CD4-positive, alpha-beta T cell (primary cell): ENCODE results near the gene RCOR3. TPM values are rescaled to one million over a fixed set of nuclear protein-coding genes. Genes with fewer than 3 reads are reported as not detected.

Experiments
- ATAC-seq: fragments of 200-7000 bp; cut with Tn5 transposase; one replicate; pipeline ENCODE4 v1.10.0; 2022; ENCODE audit warnings: mild to moderate bottlenecking; ENCODE audit not compliant: poor library complexity
- CTCF ChIA-PET: fragments of 350-600 bp; sonication (Branson Sonifier 250); formaldehyde crosslinking; loops from one replicate; lab custom pipeline; 2021; ENCODE audit warnings: antibody characterized with exemption, inconsistent platforms; lab: Charles Lee
- POLR2A ChIA-PET: fragments of 350-600 bp; sonication (Branson Sonifier 250); formaldehyde crosslinking; loops from one replicate; lab custom pipeline; 2021; ENCODE audit warnings: antibody characterized with exemption, inconsistent platforms; lab: Charles Lee
- DNase-seq, 14 experiments: peaks; one replicate each; pipeline ENCODE4 v3.0.0-alpha.2; 2013 to 2020; ENCODE audit warnings: mixed read lengths in 2 of 14
- H3K27ac ChIP-seq, 2 donors: one replicate each; pipeline versions ENCODE4 v1.5.1 to v1.7.0; 2013; ENCODE audit warnings: low read length in 2 of 2, low read depth in 1 of 2, mild to moderate bottlenecking in 1 of 2
- H3K27me3 ChIP-seq, 2 experiments: 1 replicate in 1 of 2; 2 replicates in 1 of 2; pipeline versions ENCODE4 v1.6.1 to v1.7.0; 2013; ENCODE audit warnings: low read length in 2 of 2, control low read depth in 1 of 2, mild to moderate bottlenecking in 1 of 2, moderate library complexity in 1 of 2; ENCODE audit not compliant: insufficient read depth in 2 of 2, control insufficient read depth in 1 of 2
- H3K36me3 ChIP-seq: one replicate; pipeline ENCODE4 v1.6.1; 2013; ENCODE audit warnings: low read length, control low read depth; ENCODE audit not compliant: insufficient read depth
- H3K4me1 ChIP-seq: one replicate; pipeline ENCODE4 v1.6.1; 2013; ENCODE audit warnings: low read length, control low read depth; ENCODE audit not compliant: insufficient read depth
- H3K4me3 ChIP-seq: one replicate; pipeline ENCODE4 v1.5.1; 2013; ENCODE audit warnings: mild to moderate bottlenecking, low read length, moderate library complexity
- H3K9me3 ChIP-seq, 2 experiments: 1 replicate in 1 of 2; 2 replicates in 1 of 2; pipeline versions ENCODE4 v1.6.1 to v1.7.0; 2013; ENCODE audit warnings: low read length in 2 of 2, mild to moderate bottlenecking in 2 of 2, control low read depth in 1 of 2, moderate library complexity in 1 of 2; ENCODE audit not compliant: control insufficient read depth in 1 of 2, insufficient read depth in 1 of 2
- H3K27ac Mint-ChIP-seq: one replicate; pipeline ENCODE4 v1.8.0; 2020; ENCODE audit warnings: mixed read lengths
- H3K27me3 Mint-ChIP-seq: one replicate; pipeline ENCODE4 v1.8.0; 2021; ENCODE audit warnings: mixed read lengths
- H3K36me3 Mint-ChIP-seq: one replicate; pipeline ENCODE4 v1.8.0; 2021; ENCODE audit warnings: low read depth, mixed read lengths
- H3K4me1 Mint-ChIP-seq: one replicate; pipeline ENCODE4 v1.8.0; 2021; ENCODE audit warnings: low read depth, mixed read lengths
- H3K4me3 Mint-ChIP-seq: one replicate; pipeline ENCODE4 v1.8.0; 2020; ENCODE audit warnings: mild to moderate bottlenecking, mixed read lengths
- H3K9me3 Mint-ChIP-seq: one replicate; pipeline ENCODE4 v1.8.0; 2020; ENCODE audit warnings: mixed read lengths
- CTCF ChIP-seq: fragments of 200-600 bp; IDR thresholded peaks from one replicate; pipeline ENCODE4 v1.8.0; 2022; ENCODE audit warnings: antibody characterized with exemption, mild to moderate bottlenecking
- intact Hi-C, 2 experiments: fragments of 100-400 bp; cut with DNase I in 1 of 2; cut with micrococcal nuclease in 1 of 2; formaldehyde crosslinking; loops; one replicate each; pipeline versions ENCODE4 v1.15.1 to v1.9.0; 2023 to 2025; cut with DNase I, micrococcal nuclease
- total RNA-seq, 174 experiments: library from RNA in 2 of 174; stranded (reverse) in 2 of 174; gene quantifications; one replicate each; pipeline ENCODE4 v1.2.3 and lab custom pipeline; 2021 to 2026

RCOR3 gene
- total RNA-seq, 2 experiments from 2014 or later: 55.7 to 60.5 TPM

DNA sequence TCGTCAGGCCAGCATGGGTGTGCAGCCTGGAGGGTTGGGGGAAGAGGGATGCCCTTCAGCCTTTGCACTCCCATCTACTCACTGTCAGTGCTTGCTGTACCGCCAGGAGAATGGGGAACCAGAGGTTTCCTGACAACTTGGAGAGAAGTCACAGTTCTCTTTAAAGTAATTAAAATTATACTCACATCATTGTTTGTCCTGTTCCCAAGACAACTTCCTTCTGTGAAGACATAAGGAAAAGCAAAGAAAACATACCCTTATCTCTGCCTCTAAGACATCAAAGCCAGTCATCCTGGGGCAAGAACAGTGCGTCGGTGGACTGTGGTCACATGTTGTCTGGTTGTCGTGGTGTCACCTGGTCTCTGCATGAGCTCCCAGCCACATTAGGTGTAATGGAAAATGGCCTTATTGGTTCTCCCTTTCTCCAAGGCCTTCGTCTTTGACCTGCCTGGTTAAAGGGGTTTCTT lies 85.0 kb downstream of the RCOR3 start:
- Mint-ChIP-seq H3K27ac (peak overlapping the region; percentile 19), H3K4me1 (peaks cover 89% of the 10 kb centered on the region), H3K4me3 (no peak overlapping the region), H3K36me3 (peaks cover 31% of the 10 kb centered on the region), H3K27me3 (no peaks in the 10 kb centered on the region), H3K9me3 (no peaks in the 10 kb centered on the region)
- H3K9me3 ChIP-seq: no peaks in the 10 kb centered on the region
- TF ChIP-seq CTCF: no peak
- ATAC-seq (peak; percentile 49), DNase-seq (no peak)
- H3K4me3 ChIP-seq: no peak overlapping the region
- POLR2A ChIA-PET: interaction anchor here (0.6 to 4.4 kb wide), 2 partner anchors 16 to 19 kb away, joined by 3 to 26 read pairs; partner anchors contain the start of gene TRAF5
- no peaks in the 10 kb centered on the region for H3K27me3 ChIP-seq
- CTCF ChIA-PET: interaction anchor here (0.8 kb wide), 1 partner anchor 20 kb away, joined by 3 read pairs; no protein-coding TSS in a partner anchor
- intact Hi-C loops: no loop called here
- peaks cover 70% of the 10 kb centered on the region for H3K4me1 ChIP-seq
- H3K27ac ChIP-seq: no peak overlapping the region
- H3K36me3 ChIP-seq: peaks cover 14% of the 10 kb centered on the region

DNA sequence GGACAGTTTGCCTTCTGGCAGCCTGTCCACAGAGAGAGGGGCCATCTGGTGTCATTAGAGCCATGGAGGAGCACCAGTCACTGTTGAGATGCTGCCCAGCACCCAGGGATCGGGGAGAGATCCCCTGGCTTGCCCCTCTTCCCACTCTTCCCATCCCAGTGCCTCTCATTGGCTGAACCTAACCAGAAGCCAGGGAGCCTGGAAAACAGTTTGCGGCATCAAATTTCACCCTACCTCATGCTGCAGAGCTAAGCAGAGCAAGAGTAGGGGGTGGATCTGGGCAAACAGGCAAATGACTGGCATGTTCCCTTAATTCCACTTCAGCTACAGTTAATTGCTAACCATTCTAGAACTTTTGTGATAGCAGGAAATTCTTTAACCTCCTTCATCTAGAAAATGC lies 86.6 kb downstream of the RCOR3 start:
- DNase-seq (no peak), ATAC-seq (no peak)
- Mint-ChIP-seq H3K27me3 (no peaks in the 10 kb centered on the region), H3K4me1 (peaks cover 96% of the 10 kb centered on the region), H3K4me3 (no peak overlapping the region), H3K36me3 (peaks cover 33% of the 10 kb centered on the region), H3K9me3 (no peaks in the 10 kb centered on the region), H3K27ac (peak overlapping the region; percentile 28)
- H3K4me3 ChIP-seq: no peak overlapping the region
- H3K4me1 ChIP-seq: peaks cover 67% of the 10 kb centered on the region
- H3K27ac ChIP-seq: no peak overlapping the region
- intact Hi-C loops: no loop called here
- H3K36me3 ChIP-seq: peaks cover 9% of the 10 kb centered on the region
- no peaks in the 10 kb centered on the region for H3K27me3 ChIP-seq
- H3K9me3 ChIP-seq: no peaks in the 10 kb centered on the region
- CTCF ChIA-PET: no interaction called here
- POLR2A ChIA-PET: interaction anchor here (4.4 kb wide), 1 partner anchor 18 kb away, joined by 26 read pairs; the partner anchor contains the start of gene TRAF5
- TF ChIP-seq CTCF: no peak

DNA sequence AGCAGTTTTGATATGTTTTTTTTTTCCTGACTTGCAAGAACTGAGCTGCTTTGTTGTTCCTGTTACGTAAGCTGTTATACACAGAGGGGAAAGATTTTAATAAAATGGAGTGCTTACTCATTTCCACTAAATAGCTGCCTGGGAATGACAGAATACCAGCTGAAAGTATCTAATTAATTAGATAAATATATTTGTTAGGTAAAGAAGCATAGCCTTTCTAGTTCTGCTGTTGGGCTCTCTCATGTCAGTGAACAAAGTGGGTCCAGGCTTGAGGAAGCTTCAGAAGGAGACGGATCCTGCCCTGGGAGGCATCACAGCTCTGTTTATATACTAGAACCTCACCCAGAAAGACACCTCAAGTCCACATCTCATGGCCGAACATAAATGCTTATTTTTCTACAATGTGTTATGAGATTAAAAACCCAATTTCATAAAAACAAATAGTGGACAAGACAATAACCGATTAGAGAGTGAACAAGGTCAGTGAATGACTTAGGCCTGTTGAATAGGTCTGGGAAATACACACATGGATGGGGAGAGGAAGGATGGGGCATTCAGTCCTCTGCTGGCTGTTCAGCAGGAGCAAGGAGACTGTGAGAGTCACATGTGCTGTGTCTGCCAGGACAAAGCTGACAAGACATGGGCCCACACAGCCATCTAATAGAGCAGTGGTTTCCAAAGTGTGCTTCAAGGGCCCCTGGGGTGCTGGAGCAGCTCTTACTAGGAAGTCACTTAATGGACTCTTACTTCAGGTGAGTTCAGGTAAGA lies 88.1 kb downstream of the RCOR3 start:
- ChIA-PET POLR2A (interaction anchor here (0.9 to 4.4 kb wide), 4 partner anchors 9 to 21 kb away, joined by 3 to 26 read pairs (median 7); partner anchors contain the start of gene TRAF5), CTCF (interaction anchor here (1.4 to 2.0 kb wide), 2 partner anchors 19 to 24 kb away, joined by 5 to 9 read pairs; no protein-coding TSS in a partner anchor)
- H3K27me3 ChIP-seq: no peaks in the 10 kb centered on the region
- peaks cover 9% of the 10 kb centered on the region for H3K36me3 ChIP-seq
- intact Hi-C loops: no loop called here
- H3K4me1 Mint-ChIP-seq: peaks cover 96% of the 10 kb centered on the region
- no peak overlapping the region for H3K4me3 ChIP-seq
- no peak overlapping the region for H3K27ac ChIP-seq
- no peaks in the 10 kb centered on the region for H3K9me3 ChIP-seq
- ATAC-seq (no peak), DNase-seq (no peak)
- H3K4me3 Mint-ChIP-seq: no peak overlapping the region
- peaks cover 30% of the 10 kb centered on the region for H3K36me3 Mint-ChIP-seq
- peak overlapping the region; percentile 33 for H3K27ac Mint-ChIP-seq
- H3K27me3 Mint-ChIP-seq: no peaks in the 10 kb centered on the region
- no peaks in the 10 kb centered on the region for H3K9me3 Mint-ChIP-seq
- peaks cover 69% of the 10 kb centered on the region for H3K4me1 ChIP-seq
- no peak for TF ChIP-seq CTCF
